ENCODE results near the gene RNF40.

The RNF40 gene

GRCh38 chr16:30761928-30762902 is at the start of gene RNF40, which contains the start of gene CFAP119:
RNF40 (plus strand) TSS chr16:30762322; CDS start chr16:30762546, 224 bp downstream.
CFAP119 (minus strand) TSS chr16:30762062; CDS start chr16:30761748, 314 bp downstream.
- peak; percentile 94 for DNase-seq

GRCh38 chr16:30715750-30716445 is 46.2 kb upstream of the RNF40 start:
- peak; percentile 62 for DNase-seq

GRCh38 chr16:30720086-30720485 is 42.0 kb upstream of the RNF40 start:
- no peak for DNase-seq

GRCh38 chr16:30720694-30721093 is 41.4 kb upstream of the RNF40 start:
- DNase-seq = no peak

- DNase-seq = no peak
These were observed 41.0 kb upstream of the RNF40 start for GRCh38 chr16:30721167-30721566.

GRCh38 chr16:30721606-30722005 is 40.5 kb upstream of the RNF40 start:
- DNase-seq = no peak

GRCh38 chr16:30722443-30722842 is 39.7 kb upstream of the RNF40 start:
- peak; percentile 8 for DNase-seq

GRCh38 chr16:30722916-30723315 is 39.2 kb upstream of the RNF40 start:
- no peak for DNase-seq

GRCh38 chr16:30723725-30724355 is 38.3 kb upstream of the RNF40 start:
- no peak for DNase-seq

- DNase-seq = no peak
These were observed 37.3 kb upstream of the RNF40 start for GRCh38 chr16:30724641-30725417.

GRCh38 chr16:30725418-30725792 is 36.7 kb upstream of the RNF40 start:
- no peak for DNase-seq

- no peak for DNase-seq
These were observed 33.8 kb upstream of the RNF40 start for GRCh38 chr16:30728321-30728720.

- DNase-seq = no peak
These were observed 33.0 kb upstream of the RNF40 start for GRCh38 chr16:30728899-30729672.

- no peak for DNase-seq
These were observed 30.7 kb upstream of the RNF40 start for GRCh38 chr16:30731411-30731810.

- no peak for DNase-seq
These were observed 24.9 kb upstream of the RNF40 start for GRCh38 chr16:30736995-30737793.

GRCh38 chr16:30737794-30738648 is 24.1 kb upstream of the RNF40 start:
- no peak for DNase-seq

- DNase-seq = no peak
These were observed 22.9 kb upstream of the RNF40 start for GRCh38 chr16:30738984-30739951.
